DOHH2 (cell line): Measurements from ENCODE around the gene PDE4B.

Source experiments
- CTCF ChIP-seq: fragments of 200-600 bp; sonication (generic); IDR thresholded peaks from one replicate; pipeline ENCODE4 v1.5.1; 2014; ENCODE audit warnings: antibody characterized with exemption, mild to moderate bottlenecking, low read depth, low read length; ENCODE audit not compliant: poor library complexity, severe bottlenecking
- EZH2phosphoT487 ChIP-seq: fragments of 200-600 bp; sonication (generic); IDR thresholded peaks from 2 replicates; pipeline ENCODE4 v1.6.1; 2017; ENCODE audit warnings: borderline replicate concordance, mild to moderate bottlenecking, antibody characterized with exemption, low read length, moderate library complexity, mixed read lengths

DNA sequence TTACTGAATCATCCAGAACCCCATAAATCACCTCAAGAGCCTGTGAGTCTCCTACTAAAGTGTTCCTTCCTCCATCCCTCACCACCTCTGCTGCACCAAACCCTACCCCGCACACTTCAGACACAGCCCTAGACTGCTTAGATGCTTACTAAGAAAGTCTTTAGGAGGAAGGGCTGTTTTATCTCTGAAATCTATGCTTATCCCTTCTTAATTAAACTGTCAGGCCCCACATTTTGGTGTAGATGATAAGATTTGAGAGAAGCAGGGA is 524.5 kb downstream of the PDE4B start:
- no peak for TF ChIP-seq CTCF
- no peak for TF ChIP-seq EZH2phosphoT487
